Measurements from ENCODE around the gene EEFSEC. TPM values are rescaled to one million over a fixed set of nuclear protein-coding genes. Genes with fewer than 3 reads are reported as not detected.

The EEFSEC gene
- total RNA-seq, 2 experiments from 2014 or later, result 17.7 to 25.3 TPM

GRCh38 chr3:128339491-128340012 lies 186.3 kb downstream of the EEFSEC start:
- no TSS peak for BruUV-seq (replicated peaks)
- H3K9me2 ChIP-seq (ENCODE audit: insufficient read depth, low read length), result no peaks in the 10 kb centered on the region
- POLR2A ChIA-PET, result no interaction called here
- no peaks in the 10 kb centered on the region for H3K4me1 ChIP-seq (ENCODE audit: insufficient read depth, low read length, poor library complexity, severe bottlenecking)
- H4K20me1 ChIP-seq (ENCODE audit: insufficient read depth, low read length), result no peaks in the 10 kb centered on the region
- no peak overlapping the region for H2AFZ ChIP-seq (ENCODE audit: low read length)
- no peaks in the 10 kb centered on the region for H3K36me3 ChIP-seq (ENCODE audit: insufficient read depth, low read length)
- no peaks in the 10 kb centered on the region for H3K9me3 ChIP-seq (ENCODE audit: low read length)
- TF ChIP-seq CTCF (conservative IDR thresholded peaks at IDR 0.05; ENCODE audit: low read length), result no peak
- TF ChIP-seq EZH2phosphoT487 (IDR thresholded peaks at IDR 0.05; ENCODE audit: borderline replicate concordance, low read depth, low read length), result no peak
- no peak overlapping the region for H3K27ac ChIP-seq (ENCODE audit: low read depth, low read length, poor library complexity, severe bottlenecking)
- H3K4me2 ChIP-seq (ENCODE audit: low read length), result no peak overlapping the region
- intact Hi-C loops (cut with micrococcal nuclease; ENCODE audit: unreplicated experiment), result no loop called here
- no peak overlapping the region for H3K4me3 ChIP-seq (ENCODE audit: low read depth, low read length, poor library complexity, severe bottlenecking)
- no peaks in the 10 kb centered on the region for H3K79me2 ChIP-seq (ENCODE audit: insufficient read depth, low read depth, low read length)
- no peak for DNase-seq (ENCODE audit: low spot score)
- CTCF ChIA-PET (ENCODE audit: unreplicated experiment), result no interaction called here

GRCh38 chr3:128340198-128340903 lies 187.1 kb downstream of the EEFSEC start:
- intact Hi-C loops (cut with micrococcal nuclease; ENCODE audit: unreplicated experiment), result no loop called here
- DNase-seq (ENCODE audit: low spot score), result no peak

More at GRCh38 chr3:128340198-128340903, 187.1 kb downstream of the EEFSEC start:
- Histone ChIP-seq H3K4me3 (ENCODE audit: low read depth, low read length, poor library complexity, severe bottlenecking) (no peak overlapping the region), H3K4me2 (ENCODE audit: low read length) (no peak overlapping the region), H3K9me2 (ENCODE audit: insufficient read depth, low read length) (no peaks in the 10 kb centered on the region), H3K79me2 (ENCODE audit: insufficient read depth, low read depth, low read length) (no peaks in the 10 kb centered on the region), H3K4me1 (ENCODE audit: insufficient read depth, low read length, poor library complexity, severe bottlenecking) (no peaks in the 10 kb centered on the region), H3K9me3 (ENCODE audit: low read length) (no peaks in the 10 kb centered on the region), H4K20me1 (ENCODE audit: insufficient read depth, low read length) (no peaks in the 10 kb centered on the region), H3K36me3 (ENCODE audit: insufficient read depth, low read length) (no peaks in the 10 kb centered on the region), H3K27ac (ENCODE audit: low read depth, low read length, poor library complexity, severe bottlenecking) (no peak overlapping the region), H2AFZ (ENCODE audit: low read length) (no peak overlapping the region)
- ChIA-PET POLR2A (no interaction called here), CTCF (ENCODE audit: unreplicated experiment) (no interaction called here)
- BruUV-seq (replicated peaks), result no TSS peak
- TF ChIP-seq CTCF (conservative IDR thresholded peaks at IDR 0.05; ENCODE audit: low read length), result no peak
- no peak for TF ChIP-seq EZH2phosphoT487 (IDR thresholded peaks at IDR 0.05; ENCODE audit: borderline replicate concordance, low read depth, low read length)

All from OCI-LY7 (cell line).